Thoracic aorta (tissue), 2 donors: Measurements from ENCODE around the gene RNF150. TPM values are rescaled to one million over a fixed set of nuclear protein-coding genes. Genes with fewer than 3 reads are reported as not detected.
"Not testable (repeated sequence)": the region's sequence is repeated elsewhere in the genome, so short reads cannot be mapped to it uniquely, and the experiment has no call there.

ENCODE experiments used
- ATAC-seq: fragments of 150-250 bp; one replicate; pipeline ENCODE4 v1.8.0; 2017; ENCODE audit warnings: low read depth; ENCODE audit not compliant: insufficient number of reproducible peaks, low FRiP score
- DNase-seq: peaks from one replicate; pipeline ENCODE4 v3.0.0-alpha.2; 2020; ENCODE audit warnings: low spot score
- H3K27ac ChIP-seq, 2 donors: fragments of 200-600 bp; sonication (generic); 1 replicate in 1 of 2; 2 replicates in 1 of 2; pipeline ENCODE4 v1.5.1; 2016; ENCODE audit warnings: mild to moderate bottlenecking in 2 of 2, moderate library complexity in 2 of 2
- H3K27me3 ChIP-seq: fragments of 200-600 bp; sonication (generic); replicated peaks from 2 replicates; pipeline ENCODE4 v1.6.0; 2016; ENCODE audit warnings: mild to moderate bottlenecking; ENCODE audit not compliant: insufficient read depth
- H3K36me3 ChIP-seq: fragments of 200-600 bp; sonication (generic); one replicate; pipeline ENCODE4 v1.5.1; 2016
- H3K4me1 ChIP-seq, 2 donors: fragments of 200-600 bp; sonication (generic); 1 replicate in 1 of 2; 2 replicates in 1 of 2; pipeline versions ENCODE4 v1.5.1 to v1.6.0; 2016; ENCODE audit warnings: low read depth in 2 of 2, mild to moderate bottlenecking in 1 of 2; ENCODE audit not compliant: control insufficient read depth in 1 of 2
- H3K4me3 ChIP-seq: fragments of 200-600 bp; sonication (generic); 2 replicates; pipeline ENCODE4 v1.5.1; 2016; ENCODE audit warnings: mild to moderate bottlenecking
- H3K9me3 ChIP-seq: fragments of 200-600 bp; sonication (generic); 2 replicates; pipeline ENCODE4 v1.5.1; 2016
- CTCF ChIP-seq: fragments of 200-600 bp; sonication (generic); IDR thresholded peaks from one replicate; pipeline ENCODE4 v1.5.1; 2019; ENCODE audit warnings: antibody characterized with exemption
- total RNA-seq, 2 donors: library from RNA; depleted of rRNA; stranded (reverse); fragments of >200 nt; gene quantifications; one replicate each; pipeline versions ENCODE4 v1.1.0 to v1.2.3, GENCODE V29; 2016

RNF150 gene
- total RNA-seq, 2 donors from 2014 or later, result 9.7 to 11.6 TPM

- H3K9me3 ChIP-seq, result no peaks in the 10 kb centered on the region
- ATAC-seq, result no peak
Measured at GRCh38 chr4:140816806-140817510, 316.3 kb downstream of the RNF150 start.

GRCh38 chr4:140813804-140814203 is 319.5 kb downstream of the RNF150 start:
- no peak overlapping the region for H3K4me3 ChIP-seq
- no peak overlapping the region for H3K27ac ChIP-seq
- no peaks in the 10 kb centered on the region for H3K36me3 ChIP-seq
- H3K9me3 ChIP-seq, result no peaks in the 10 kb centered on the region
- ATAC-seq (no peak), DNase-seq (no peak)
- no peaks in the 10 kb centered on the region for H3K27me3 ChIP-seq
- TF ChIP-seq CTCF, result no peak
- H3K4me1 ChIP-seq, result no peaks in the 10 kb centered on the region

More at GRCh38 chr4:140816806-140817510, 316.3 kb downstream of the RNF150 start:
- Histone ChIP-seq H3K27me3 (no peaks in the 10 kb centered on the region), H3K4me1 (no peaks in the 10 kb centered on the region), H3K36me3 (no peaks in the 10 kb centered on the region), H3K4me3 (no peak overlapping the region), H3K27ac (no peak overlapping the region)
- TF ChIP-seq CTCF, result no peak
- no peak for DNase-seq

- no peak for DNase-seq
- Histone ChIP-seq H3K27me3 (no peaks in the 10 kb centered on the region), H3K27ac (no peak overlapping the region), H3K4me1 (no peaks in the 10 kb centered on the region), H3K36me3 (no peaks in the 10 kb centered on the region), H3K9me3 (no peaks in the 10 kb centered on the region), H3K4me3 (no peak overlapping the region)
- no peak for ATAC-seq
- no peak for TF ChIP-seq CTCF
Measured at GRCh38 chr4:140812916-140813315, 320.4 kb downstream of the RNF150 start.

- no peaks in the 10 kb centered on the region for H3K27me3 ChIP-seq
- H3K4me3 ChIP-seq, result no peak overlapping the region
- no peak for TF ChIP-seq CTCF
- H3K4me1 ChIP-seq, result no peaks in the 10 kb centered on the region
- DNase-seq (no peak), ATAC-seq (no peak)
- H3K27ac ChIP-seq, result no peak overlapping the region
- H3K9me3 ChIP-seq, result no peaks in the 10 kb centered on the region
- H3K36me3 ChIP-seq, result no peaks in the 10 kb centered on the region
Measured at GRCh38 chr4:140811429-140811828, 321.8 kb downstream of the RNF150 start.

- not testable (repeated sequence) for DNase-seq, ATAC-seq, H3K9me3 ChIP-seq, H3K4me3 ChIP-seq, H3K4me1 ChIP-seq, H3K27ac ChIP-seq, H3K27me3 ChIP-seq, H3K36me3 ChIP-seq
Measured at GRCh38 chr4:140810591-140811169, 322.6 kb downstream of the RNF150 start.

Other genes with a start within 250 kb of the RNF150 start
- gene ZNF330, start 87.4 kb upstream of the RNF150 start, total RNA-seq, result 10 to 100 TPM; 32.2 to 37.5 TPM